HEK293 (cell line): ENCODE measurements around the gene NRP2.

Experiments used
- CTCF ChIA-PET: fragments of 350-600 bp; formaldehyde crosslinking; extraction: SDS; loops from one replicate; lab custom pipeline; 2021; ENCODE audit warnings: antibody characterized with exemption; lab: Yijun Ruan, JAX
- POLR2A ChIA-PET: fragments of 300-600 bp; formaldehyde crosslinking; extraction: SDS; loops from one replicate; lab custom pipeline; 2020; ENCODE audit warnings: antibody characterized with exemption, inconsistent platforms; lab: Yijun Ruan, JAX
- H3K27ac ChIP-seq: fragments of 200-500 bp; sonication (Bioruptor generic); 2 replicates; pipeline ENCODE4 v1.5.1; 2014; ENCODE audit warnings: low read depth, low read length, control low read depth, inconsistent platforms; ENCODE audit errors: extremely low read depth
- H3K36me3 ChIP-seq, 2 experiments: fragments of 200-500 bp in 1 of 2; sonication (Bioruptor generic) in 1 of 2; 1 replicate in 1 of 2; 2 replicates in 1 of 2; pipeline ENCODE4 v1.5.1; 2014 to 2017; ENCODE audit warnings: inconsistent platforms in 2 of 2, low read length in 2 of 2; ENCODE audit not compliant: control insufficient read depth in 2 of 2, insufficient read depth in 1 of 2
- H3K4me1 ChIP-seq: fragments of 200-500 bp; sonication (Bioruptor generic); 2 replicates; pipeline ENCODE4 v1.5.1; 2014; ENCODE audit warnings: mild to moderate bottlenecking, low read length, inconsistent platforms; ENCODE audit not compliant: control insufficient read depth, insufficient read depth
- H3K4me3 ChIP-seq: 2 replicates; pipeline ENCODE4 v1.5.1; 2011; ENCODE audit warnings: low read depth, mild to moderate bottlenecking, control low read depth, low read length, moderate library complexity
- H3K9me3 ChIP-seq: fragments of 200-500 bp; sonication (Bioruptor generic); 2 replicates; pipeline ENCODE4 v1.5.1; 2014; ENCODE audit warnings: low read depth, low read length, inconsistent platforms; ENCODE audit not compliant: control insufficient read depth, insufficient read depth
- ATF2 ChIP-seq: fragments of 450-650 bp; formaldehyde crosslinking; IDR thresholded peaks from 2 replicates; pipeline ENCODE4 v1.5.1; 2016; ENCODE audit warnings: missing biosample characterization, missing genetic modification characterization, low read depth
- GLI2 ChIP-seq: fragments of 450-650 bp; formaldehyde crosslinking; IDR thresholded peaks from 2 replicates; pipeline ENCODE4; 2017; ENCODE audit warnings: missing biosample characterization, missing genetic modification characterization, low read depth, borderline replicate concordance
- HIC1 ChIP-seq: fragments of 450-650 bp; formaldehyde crosslinking; IDR thresholded peaks from 2 replicates; pipeline ENCODE4 v1.5.1; 2016; ENCODE audit warnings: missing biosample characterization, missing genetic modification characterization
- KLF8 ChIP-seq: fragments of 450-650 bp; formaldehyde crosslinking; IDR thresholded peaks from 2 replicates; pipeline ENCODE4 v1.5.1; 2016; ENCODE audit warnings: missing biosample characterization, missing genetic modification characterization
- ZBTB1 ChIP-seq: fragments of 450-650 bp; formaldehyde crosslinking; IDR thresholded peaks from 2 replicates; pipeline ENCODE4 v1.5.1; 2016; ENCODE audit warnings: missing biosample characterization, missing genetic modification characterization
- ZBTB17 ChIP-seq: fragments of 450-650 bp; formaldehyde crosslinking; IDR thresholded peaks from 2 replicates; pipeline ENCODE4 v1.5.1; 2016; ENCODE audit warnings: missing biosample characterization, missing genetic modification characterization
- ZNF112 ChIP-seq: fragments of 450-650 bp; formaldehyde crosslinking; IDR thresholded peaks from 2 replicates; pipeline ENCODE4 v1.5.0; 2017; ENCODE audit warnings: missing biosample characterization, missing genetic modification characterization
- ZNF19 ChIP-seq: fragments of 450-650 bp; formaldehyde crosslinking; IDR thresholded peaks from 2 replicates; pipeline ENCODE4; 2016; ENCODE audit warnings: missing biosample characterization, missing genetic modification characterization, low read depth
- ZNF202 ChIP-seq: fragments of 450-650 bp; formaldehyde crosslinking; IDR thresholded peaks from 2 replicates; pipeline ENCODE4 v1.5.1; 2016; ENCODE audit warnings: missing biosample characterization, missing genetic modification characterization, borderline replicate concordance
- ZNF211 ChIP-seq: fragments of 450-650 bp; formaldehyde crosslinking; IDR thresholded peaks from 2 replicates; pipeline ENCODE4 v1.5.1; 2016; ENCODE audit warnings: low read depth, missing biosample characterization, missing genetic modification characterization
- ZNF214 ChIP-seq: fragments of 450-650 bp; formaldehyde crosslinking; IDR thresholded peaks from 2 replicates; pipeline ENCODE4 v1.5.1; 2017; ENCODE audit warnings: missing biosample characterization, mild to moderate bottlenecking, missing genetic modification characterization, borderline replicate concordance
- ZNF266 ChIP-seq: fragments of 450-650 bp; formaldehyde crosslinking; IDR thresholded peaks from 2 replicates; pipeline ENCODE4 v1.5.1; 2016; ENCODE audit warnings: missing biosample characterization, missing genetic modification characterization, low read depth
- ZNF335 ChIP-seq: fragments of 450-650 bp; formaldehyde crosslinking; conservative IDR thresholded peaks from 2 replicates; pipeline ENCODE4 v1.5.1; 2016; ENCODE audit warnings: missing biosample characterization, missing genetic modification characterization
- ZNF37A ChIP-seq: fragments of 450-650 bp; IDR thresholded peaks from 2 replicates; pipeline ENCODE4 v1.5.1; 2018; ENCODE audit warnings: missing biosample characterization, missing genetic modification characterization
- ZNF48 ChIP-seq: fragments of 450-650 bp; formaldehyde crosslinking; IDR thresholded peaks from 2 replicates; pipeline ENCODE4 v1.5.1; 2016; ENCODE audit warnings: missing biosample characterization, missing genetic modification characterization
- ZNF596 ChIP-seq: fragments of 450-650 bp; IDR thresholded peaks from 2 replicates; pipeline ENCODE4 v1.5.0; 2018; ENCODE audit warnings: missing biosample characterization, mild to moderate bottlenecking, missing genetic modification characterization, moderate library complexity
- ZNF654 ChIP-seq: fragments of 450-650 bp; formaldehyde crosslinking; IDR thresholded peaks from 2 replicates; pipeline ENCODE4 v1.5.1; 2016; ENCODE audit warnings: low read depth, missing biosample characterization, missing genetic modification characterization
- ZNF747 ChIP-seq: fragments of 450-650 bp; formaldehyde crosslinking; IDR thresholded peaks from 2 replicates; pipeline ENCODE4 v1.5.1; 2016; ENCODE audit warnings: missing biosample characterization, missing genetic modification characterization
- ZNF843 ChIP-seq: fragments of 450-650 bp; formaldehyde crosslinking; IDR thresholded peaks from 2 replicates; pipeline ENCODE4 v1.5.1; 2016; ENCODE audit warnings: missing biosample characterization, missing genetic modification characterization
- TF ChIP-seq, protein P1 (sequence below): fragments of 450-650 bp; formaldehyde crosslinking; IDR thresholded peaks from 2 replicates; pipeline ENCODE4 v1.5.1; 2016; ENCODE audit warnings: missing biosample characterization, missing genetic modification characterization
- TF ChIP-seq, protein P2 (sequence below): fragments of 450-650 bp; formaldehyde crosslinking; IDR thresholded peaks from 2 replicates; pipeline ENCODE4 v1.5.1; 2017; ENCODE audit warnings: missing biosample characterization, missing genetic modification characterization

NRP2 gene

DNA sequence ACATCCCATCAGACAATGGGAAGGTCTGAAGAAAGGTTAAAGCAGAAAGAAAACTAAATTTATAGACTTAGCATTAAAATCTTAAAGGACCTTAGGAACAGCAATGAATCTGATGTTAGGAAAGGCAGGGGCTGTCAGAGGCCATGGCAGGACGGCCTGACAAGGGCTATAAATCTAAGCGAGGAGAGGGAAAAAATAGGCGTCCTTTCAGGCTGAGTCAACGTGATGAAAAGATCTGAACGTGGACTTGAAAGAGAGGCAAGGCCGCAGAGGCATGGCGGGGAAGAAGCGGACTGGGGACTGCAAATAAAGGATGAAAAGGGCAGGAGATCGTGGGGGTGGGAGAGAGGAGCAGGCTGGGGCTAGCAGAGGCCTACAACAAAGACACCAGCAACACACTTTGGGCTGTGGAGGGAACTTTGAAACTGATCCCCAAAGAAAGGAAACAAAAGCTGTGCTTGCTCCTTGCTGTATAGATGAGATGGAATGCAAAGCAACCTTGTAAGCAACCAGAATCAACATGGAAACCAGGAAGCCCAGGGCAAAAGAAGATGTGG is 145.6 kb downstream of the NRP2 start:
- H3K4me1 ChIP-seq, result no peaks in the 10 kb centered on the region
- no peaks in the 10 kb centered on the region for H3K36me3 ChIP-seq
- no peak for TF ChIP-seq ZNF596
- TF ChIP-seq ZNF747 (tag by site-specific recombination), result no peak
- no peak for TF ChIP-seq ZNF335 (tag by site-specific recombination)
- no peak for TF ChIP-seq ZNF214 (tag by site-specific recombination)
- TF ChIP-seq ZBTB17 (tag by site-specific recombination), result no peak
- no peak for TF ChIP-seq ZNF654
- TF ChIP-seq, protein P1, sequence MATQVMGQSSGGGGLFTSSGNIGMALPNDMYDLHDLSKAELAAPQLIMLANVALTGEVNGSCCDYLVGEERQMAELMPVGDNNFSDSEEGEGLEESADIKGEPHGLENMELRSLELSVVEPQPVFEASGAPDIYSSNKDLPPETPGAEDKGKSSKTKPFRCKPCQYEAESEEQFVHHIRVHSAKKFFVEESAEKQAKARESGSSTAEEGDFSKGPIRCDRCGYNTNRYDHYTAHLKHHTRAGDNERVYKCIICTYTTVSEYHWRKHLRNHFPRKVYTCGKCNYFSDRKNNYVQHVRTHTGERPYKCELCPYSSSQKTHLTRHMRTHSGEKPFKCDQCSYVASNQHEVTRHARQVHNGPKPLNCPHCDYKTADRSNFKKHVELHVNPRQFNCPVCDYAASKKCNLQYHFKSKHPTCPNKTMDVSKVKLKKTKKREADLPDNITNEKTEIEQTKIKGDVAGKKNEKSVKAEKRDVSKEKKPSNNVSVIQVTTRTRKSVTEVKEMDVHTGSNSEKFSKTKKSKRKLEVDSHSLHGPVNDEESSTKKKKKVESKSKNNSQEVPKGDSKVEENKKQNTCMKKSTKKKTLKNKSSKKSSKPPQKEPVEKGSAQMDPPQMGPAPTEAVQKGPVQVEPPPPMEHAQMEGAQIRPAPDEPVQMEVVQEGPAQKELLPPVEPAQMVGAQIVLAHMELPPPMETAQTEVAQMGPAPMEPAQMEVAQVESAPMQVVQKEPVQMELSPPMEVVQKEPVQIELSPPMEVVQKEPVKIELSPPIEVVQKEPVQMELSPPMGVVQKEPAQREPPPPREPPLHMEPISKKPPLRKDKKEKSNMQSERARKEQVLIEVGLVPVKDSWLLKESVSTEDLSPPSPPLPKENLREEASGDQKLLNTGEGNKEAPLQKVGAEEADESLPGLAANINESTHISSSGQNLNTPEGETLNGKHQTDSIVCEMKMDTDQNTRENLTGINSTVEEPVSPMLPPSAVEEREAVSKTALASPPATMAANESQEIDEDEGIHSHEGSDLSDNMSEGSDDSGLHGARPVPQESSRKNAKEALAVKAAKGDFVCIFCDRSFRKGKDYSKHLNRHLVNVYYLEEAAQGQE (tag by site-specific recombination), result no peak
- no peak for TF ChIP-seq ZNF19 (tag by site-specific recombination)
- TF ChIP-seq ZNF266 (tag by site-specific recombination), result no peak
- CTCF ChIA-PET, result interaction anchor here (1.5 kb wide), 1 partner anchor 24 kb away, joined by 4 read pairs; no protein-coding TSS in a partner anchor
- H3K4me3 ChIP-seq, result no peak overlapping the region
- POLR2A ChIA-PET, result no interaction called here
- no peak overlapping the region for H3K27ac ChIP-seq
- no peaks in the 10 kb centered on the region for H3K9me3 ChIP-seq

DNA sequence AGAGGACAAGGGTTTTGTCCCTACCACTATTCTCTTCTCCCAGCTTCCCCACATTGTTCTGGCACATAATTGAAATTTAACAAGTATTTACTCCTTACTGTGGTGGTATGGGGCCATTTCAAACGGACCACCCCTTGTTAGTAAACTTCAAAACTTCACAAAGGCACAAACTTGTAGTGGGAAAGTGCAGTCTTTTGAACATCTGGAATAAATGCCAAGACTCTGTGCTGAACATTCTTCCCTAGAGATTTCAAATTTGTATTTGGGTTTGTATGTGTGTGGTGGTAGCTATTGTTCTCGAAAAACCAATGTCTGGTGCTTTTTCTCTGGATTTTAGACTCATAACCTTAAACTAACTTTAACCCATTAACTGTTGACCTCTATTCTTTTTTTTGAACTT is 151.6 kb downstream of the NRP2 start:
- ChIA-PET CTCF (interaction anchor here (1.8 kb wide), 1 partner anchor 58 kb away, joined by 8 read pairs; no protein-coding TSS in a partner anchor), POLR2A (no interaction called here)
- H3K4me3 ChIP-seq, result no peak overlapping the region
- H3K27ac ChIP-seq, result no peak overlapping the region
- H3K9me3 ChIP-seq, result no peaks in the 10 kb centered on the region
- no peaks in the 10 kb centered on the region for H3K4me1 ChIP-seq
- no peaks in the 10 kb centered on the region for H3K36me3 ChIP-seq
- no peak for TF ChIP-seq HIC1 (tag by site-specific recombination)
- TF ChIP-seq ZNF843, result no peak
- no peak for TF ChIP-seq ZNF37A (tag by site-specific recombination)
- no peak for TF ChIP-seq ZNF112 (tag by site-specific recombination)
- TF ChIP-seq, protein P2, sequence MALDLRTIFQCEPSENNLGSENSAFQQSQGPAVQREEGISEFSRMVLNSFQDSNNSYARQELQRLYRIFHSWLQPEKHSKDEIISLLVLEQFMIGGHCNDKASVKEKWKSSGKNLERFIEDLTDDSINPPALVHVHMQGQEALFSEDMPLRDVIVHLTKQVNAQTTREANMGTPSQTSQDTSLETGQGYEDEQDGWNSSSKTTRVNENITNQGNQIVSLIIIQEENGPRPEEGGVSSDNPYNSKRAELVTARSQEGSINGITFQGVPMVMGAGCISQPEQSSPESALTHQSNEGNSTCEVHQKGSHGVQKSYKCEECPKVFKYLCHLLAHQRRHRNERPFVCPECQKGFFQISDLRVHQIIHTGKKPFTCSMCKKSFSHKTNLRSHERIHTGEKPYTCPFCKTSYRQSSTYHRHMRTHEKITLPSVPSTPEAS (tag by site-specific recombination), result no peak
- TF ChIP-seq KLF8 (tag by site-specific recombination), result no peak
- no peak for TF ChIP-seq GLI2 (tag by site-specific recombination)
- no peak for TF ChIP-seq ATF2 (tag by site-specific recombination)
- no peak for TF ChIP-seq ZNF202 (tag by site-specific recombination)
- TF ChIP-seq, protein P1 (tag by site-specific recombination), result no peak
- TF ChIP-seq ZNF48 (tag by site-specific recombination), result no peak
- TF ChIP-seq ZBTB1 (tag by site-specific recombination), result no peak
- TF ChIP-seq ZNF211, result no peak
